HL-60 (cell line): Measurements from ENCODE around the gene EDC3.

ENCODE experiments used
- POLR2AphosphoS5 ChIP-seq: IDR thresholded peaks from 2 replicates; pipeline ENCODE4 v1.6.1; 2012; ENCODE audit warnings: low read depth
- REST ChIP-seq: IDR thresholded peaks from 2 replicates; pipeline ENCODE4 v1.6.1; 2012; ENCODE audit warnings: low read depth; ENCODE audit not compliant: insufficient replicate concordance
- SPI1 ChIP-seq: IDR thresholded peaks from 2 replicates; pipeline ENCODE4 v1.6.1; 2012; ENCODE audit warnings: low read depth, mild to moderate bottlenecking, borderline replicate concordance
- TF ChIP-seq, protein P1 (sequence below): IDR thresholded peaks from one replicate; pipeline ENCODE4 v1.5.1; 2011; ENCODE audit warnings: low read length, control low read depth, inconsistent platforms; ENCODE audit not compliant: insufficient read depth

- TF ChIP-seq POLR2AphosphoS5 (no peak), REST (no peak), SPI1 (no peak)
- TF ChIP-seq, protein P1, sequence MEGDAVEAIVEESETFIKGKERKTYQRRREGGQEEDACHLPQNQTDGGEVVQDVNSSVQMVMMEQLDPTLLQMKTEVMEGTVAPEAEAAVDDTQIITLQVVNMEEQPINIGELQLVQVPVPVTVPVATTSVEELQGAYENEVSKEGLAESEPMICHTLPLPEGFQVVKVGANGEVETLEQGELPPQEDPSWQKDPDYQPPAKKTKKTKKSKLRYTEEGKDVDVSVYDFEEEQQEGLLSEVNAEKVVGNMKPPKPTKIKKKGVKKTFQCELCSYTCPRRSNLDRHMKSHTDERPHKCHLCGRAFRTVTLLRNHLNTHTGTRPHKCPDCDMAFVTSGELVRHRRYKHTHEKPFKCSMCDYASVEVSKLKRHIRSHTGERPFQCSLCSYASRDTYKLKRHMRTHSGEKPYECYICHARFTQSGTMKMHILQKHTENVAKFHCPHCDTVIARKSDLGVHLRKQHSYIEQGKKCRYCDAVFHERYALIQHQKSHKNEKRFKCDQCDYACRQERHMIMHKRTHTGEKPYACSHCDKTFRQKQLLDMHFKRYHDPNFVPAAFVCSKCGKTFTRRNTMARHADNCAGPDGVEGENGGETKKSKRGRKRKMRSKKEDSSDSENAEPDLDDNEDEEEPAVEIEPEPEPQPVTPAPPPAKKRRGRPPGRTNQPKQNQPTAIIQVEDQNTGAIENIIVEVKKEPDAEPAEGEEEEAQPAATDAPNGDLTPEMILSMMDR = no peak
Measured at GRCh38 chr15:74594455-74594854, 101.4 kb downstream of the EDC3 start.
